Caco-2 (cell line): Measurements from ENCODE around the gene SORCS2. TPM values are rescaled to one million over a fixed set of nuclear protein-coding genes. Genes with fewer than 3 reads are reported as not detected.

Source experiments
- BruUV-seq: library from RNA; stranded (reverse); fragments of 400-500 nt; replicated peaks from 2 replicates; lab custom pipeline; 2021; lab: Mats Ljungman, UMichigan
- CTCF ChIA-PET: fragments of 300-600 bp; sonication (Branson Sonifier 250); formaldehyde crosslinking; loops from one replicate; lab custom pipeline; 2022; ENCODE audit warnings: antibody characterized with exemption; lab: Charles Lee
- POLR2A ChIA-PET: fragments of 300-600 bp; sonication (Branson Sonifier 250); formaldehyde crosslinking; loops from one replicate; lab custom pipeline; 2022; ENCODE audit warnings: antibody characterized with exemption; lab: Charles Lee
- DNase-seq, 2 experiments: peaks; one replicate each; pipeline versions ENCODE4 v3.0.0 to v3.0.0-alpha.2; 2020 to 2022
- H3K27me3 ChIP-seq: replicated peaks from 2 replicates; pipeline ENCODE4 v1.6.0; 2011; ENCODE audit warnings: low read length; ENCODE audit not compliant: control insufficient read depth, insufficient read depth
- H3K36me3 ChIP-seq: 2 replicates; pipeline ENCODE4 v1.5.1; 2011; ENCODE audit warnings: low read length; ENCODE audit not compliant: control insufficient read depth, insufficient read depth
- H3K4me1 ChIP-seq: fragments of 250-450 bp; sonication (Bioruptor Pico); 2 replicates; pipeline ENCODE4 v1.5.1; 2020; ENCODE audit warnings: mild to moderate bottlenecking
- H3K4me3 ChIP-seq: 2 replicates; pipeline ENCODE4 v1.5.1; 2011; ENCODE audit warnings: low read depth, mild to moderate bottlenecking, control low read depth, low read length
- H3K9me3 ChIP-seq: fragments of 250-450 bp; sonication (Bioruptor Pico); 2 replicates; pipeline ENCODE4 v1.5.1; 2020; ENCODE audit warnings: mild to moderate bottlenecking, moderate library complexity
- H3K27ac Mint-ChIP-seq: one replicate; pipeline ENCODE4 v1.8.0; 2022; ENCODE audit warnings: mixed read lengths; ENCODE audit not compliant: unreplicated experiment
- H3K27me3 Mint-ChIP-seq: one replicate; pipeline ENCODE4 v1.8.0; 2022; ENCODE audit warnings: mixed read lengths; ENCODE audit not compliant: insufficient read depth, unreplicated experiment
- H3K36me3 Mint-ChIP-seq: one replicate; pipeline ENCODE4 v1.8.0; 2022; ENCODE audit warnings: mild to moderate bottlenecking, mixed read lengths; ENCODE audit not compliant: insufficient read depth, unreplicated experiment
- H3K4me1 Mint-ChIP-seq: one replicate; pipeline ENCODE4 v1.8.0; 2022; ENCODE audit warnings: low read depth, mixed read lengths; ENCODE audit not compliant: unreplicated experiment
- H3K4me3 Mint-ChIP-seq: one replicate; pipeline ENCODE4 v1.8.0; 2022; ENCODE audit warnings: mild to moderate bottlenecking, moderate library complexity, mixed read lengths; ENCODE audit not compliant: unreplicated experiment
- H3K9me3 Mint-ChIP-seq: one replicate; pipeline ENCODE4 v1.8.0; 2022; ENCODE audit warnings: mixed read lengths; ENCODE audit not compliant: unreplicated experiment
- CTCF ChIP-seq, 2 experiments: fragments of 200-600 bp in 1 of 2; IDR thresholded peaks; 1 replicate in 1 of 2; 2 replicates in 1 of 2; pipeline versions ENCODE4 v1.5.1 to v1.8.0; 2011 to 2022; ENCODE audit warnings: antibody characterized with exemption in 1 of 2, control low read depth in 1 of 2, inconsistent platforms in 1 of 2, low read depth in 1 of 2, low read length in 1 of 2, mild to moderate bottlenecking in 1 of 2, moderate library complexity in 1 of 2; ENCODE audit not compliant: insufficient read depth in 1 of 2, severe bottlenecking in 1 of 2, unreplicated experiment in 1 of 2
- intact Hi-C: fragments of 100-400 bp; cut with micrococcal nuclease; formaldehyde crosslinking; loops from one replicate; pipeline ENCODE4 v1.10.0; 2022; ENCODE audit not compliant: unreplicated experiment
- total RNA-seq: library from RNA; stranded (reverse); gene quantifications from 2 replicates; pipeline ENCODE4 v1.2.3, GENCODE V29; 2022

Gene SORCS2
- total RNA-seq, 1 experiment from 2014 or later, result 1.6 TPM

- peaks cover 3% of the 10 kb centered on the region for H3K27me3 Mint-ChIP-seq
- intact Hi-C loops, result no loop called here
- H3K4me3 ChIP-seq, result no peak overlapping the region
- H3K27ac Mint-ChIP-seq, result no peak overlapping the region
- H3K36me3 Mint-ChIP-seq, result peaks cover 6% of the 10 kb centered on the region
- H3K4me1 ChIP-seq, result no peaks in the 10 kb centered on the region
- H3K4me3 Mint-ChIP-seq, result no peak overlapping the region
- DNase-seq, result no peak
- no peaks in the 10 kb centered on the region for H3K36me3 ChIP-seq
- CTCF ChIA-PET, result no interaction called here
- no peaks in the 10 kb centered on the region for H3K9me3 Mint-ChIP-seq
- H3K9me3 ChIP-seq, result no peaks in the 10 kb centered on the region
- TF ChIP-seq CTCF (IDR thresholded peaks at IDR 0.05; ENCODE audit: insufficient read depth in 1 of 2, low read depth in 1 of 2, low read length in 1 of 2, severe bottlenecking in 1 of 2, unreplicated experiment in 1 of 2), result no peak
- H3K27me3 ChIP-seq, result no peaks in the 10 kb centered on the region
- no peaks in the 10 kb centered on the region for H3K4me1 Mint-ChIP-seq
- POLR2A ChIA-PET, result no interaction called here
- no TSS peak for BruUV-seq
Measured at GRCh38 chr4:7481227-7481626, 288.9 kb downstream of the SORCS2 start.

GRCh38 chr4:7485096-7485495 lies 292.8 kb downstream of the SORCS2 start:
- peaks cover 3% of the 10 kb centered on the region for H3K27me3 Mint-ChIP-seq
- H3K27me3 ChIP-seq, result no peaks in the 10 kb centered on the region
- no peak overlapping the region for H3K4me3 ChIP-seq
- POLR2A ChIA-PET, result no interaction called here
- H3K36me3 Mint-ChIP-seq, result peaks cover 6% of the 10 kb centered on the region
- CTCF ChIA-PET, result no interaction called here
- H3K9me3 Mint-ChIP-seq, result no peaks in the 10 kb centered on the region
- no peak overlapping the region for H3K4me3 Mint-ChIP-seq
- H3K4me1 Mint-ChIP-seq, result no peaks in the 10 kb centered on the region
- intact Hi-C loops, result no loop called here
- H3K27ac Mint-ChIP-seq, result no peak overlapping the region
- DNase-seq, result no peak
- BruUV-seq, result no TSS peak
- TF ChIP-seq CTCF (IDR thresholded peaks at IDR 0.05; ENCODE audit: insufficient read depth in 1 of 2, low read depth in 1 of 2, low read length in 1 of 2, severe bottlenecking in 1 of 2, unreplicated experiment in 1 of 2), result no peak
- H3K4me1 ChIP-seq, result no peaks in the 10 kb centered on the region
- H3K9me3 ChIP-seq, result no peaks in the 10 kb centered on the region
- no peaks in the 10 kb centered on the region for H3K36me3 ChIP-seq

GRCh38 chr4:7486101-7486500 lies 293.8 kb downstream of the SORCS2 start:
- H3K4me1 Mint-ChIP-seq, result no peaks in the 10 kb centered on the region
- intact Hi-C loops, result no loop called here
- ChIA-PET POLR2A (no interaction called here), CTCF (no interaction called here)
- no peaks in the 10 kb centered on the region for H3K36me3 ChIP-seq
- no peak overlapping the region for H3K4me3 Mint-ChIP-seq
- no peaks in the 10 kb centered on the region for H3K9me3 Mint-ChIP-seq
- peaks cover 6% of the 10 kb centered on the region for H3K27me3 Mint-ChIP-seq
- no peak for TF ChIP-seq CTCF (IDR thresholded peaks at IDR 0.05; ENCODE audit: insufficient read depth in 1 of 2, low read depth in 1 of 2, low read length in 1 of 2, severe bottlenecking in 1 of 2, unreplicated experiment in 1 of 2)
- no peak overlapping the region for H3K27ac Mint-ChIP-seq
- no peaks in the 10 kb centered on the region for H3K27me3 ChIP-seq
- no peak for DNase-seq
- BruUV-seq, result no TSS peak
- H3K4me3 ChIP-seq, result no peak overlapping the region
- no peaks in the 10 kb centered on the region for H3K4me1 ChIP-seq
- no peaks in the 10 kb centered on the region for H3K9me3 ChIP-seq
- peaks cover 6% of the 10 kb centered on the region for H3K36me3 Mint-ChIP-seq
